T1000 (cell line): Measurements from ENCODE around the gene TNRC18.
"Not testable (repeated sequence)": the region's sequence is repeated elsewhere in the genome, so short reads cannot be mapped to it uniquely, and the experiment has no call there.

Experiments
- DNase-seq: peaks from one replicate; lab custom pipeline; 2025; ENCODE audit warnings: mixed read lengths; lab: John Stamatoyannopoulos, UW

Gene TNRC18

DNA sequence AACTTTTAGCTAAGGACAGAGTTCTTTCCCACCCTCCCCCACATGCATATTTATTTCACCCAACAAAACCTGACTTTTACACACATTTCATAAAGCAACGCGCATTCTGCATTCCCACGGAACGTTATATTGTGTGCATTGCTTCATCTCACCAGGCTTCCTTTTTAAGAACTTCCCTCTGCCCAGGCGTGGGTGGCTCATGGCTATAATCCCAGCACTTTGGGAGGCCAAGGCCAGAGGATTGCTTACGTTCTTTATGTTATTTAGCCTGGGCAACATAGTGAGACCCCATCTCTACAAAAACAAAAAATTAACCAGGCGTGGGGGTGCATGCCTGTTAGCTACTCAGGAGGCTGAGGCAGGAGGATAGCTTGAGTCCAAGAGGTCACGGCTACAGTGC is 155.8 kb downstream of the TNRC18 start:
- DNase-seq = not testable (repeated sequence)

DNA sequence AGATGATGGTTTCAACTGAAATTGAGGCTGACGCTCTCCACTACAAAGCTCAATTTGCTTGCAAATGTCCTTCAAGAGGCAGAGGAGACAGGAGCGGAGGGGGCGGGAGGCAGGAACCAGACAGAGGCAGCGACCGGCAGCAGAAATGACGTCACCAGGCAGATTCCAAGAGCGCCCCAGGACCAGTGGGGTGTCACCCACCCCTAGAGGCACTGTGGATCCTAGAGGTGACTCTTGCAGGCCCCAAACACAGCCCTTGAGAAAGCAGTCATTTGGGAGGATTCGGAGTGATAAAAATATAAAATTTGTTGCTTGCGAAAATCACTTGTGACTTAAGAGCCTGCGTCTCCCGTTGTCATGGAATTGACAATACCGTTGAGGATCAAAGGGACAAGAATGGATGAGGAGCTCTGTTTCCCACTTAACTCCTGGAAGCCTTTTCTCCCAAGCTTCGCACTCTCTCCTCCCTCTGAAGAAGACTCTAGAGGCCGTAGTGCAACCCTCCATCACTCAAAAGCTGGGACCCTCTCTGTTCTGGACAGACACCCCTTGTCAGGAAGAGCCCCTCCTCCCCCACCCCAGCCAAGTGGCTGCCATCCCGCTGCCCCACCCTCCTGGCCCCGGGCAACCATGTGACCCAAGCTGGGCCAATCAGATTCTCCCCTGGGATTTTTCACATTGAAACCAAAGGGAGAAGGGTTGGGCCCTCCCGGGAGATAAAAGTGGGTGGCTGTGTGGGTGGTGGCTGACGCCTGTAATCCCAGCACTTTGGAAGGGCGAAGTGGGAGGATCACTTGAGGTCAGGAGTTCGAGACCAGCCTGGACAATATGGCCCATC is 157.2 kb downstream of the TNRC18 start:
- DNase-seq = no peak

DNA sequence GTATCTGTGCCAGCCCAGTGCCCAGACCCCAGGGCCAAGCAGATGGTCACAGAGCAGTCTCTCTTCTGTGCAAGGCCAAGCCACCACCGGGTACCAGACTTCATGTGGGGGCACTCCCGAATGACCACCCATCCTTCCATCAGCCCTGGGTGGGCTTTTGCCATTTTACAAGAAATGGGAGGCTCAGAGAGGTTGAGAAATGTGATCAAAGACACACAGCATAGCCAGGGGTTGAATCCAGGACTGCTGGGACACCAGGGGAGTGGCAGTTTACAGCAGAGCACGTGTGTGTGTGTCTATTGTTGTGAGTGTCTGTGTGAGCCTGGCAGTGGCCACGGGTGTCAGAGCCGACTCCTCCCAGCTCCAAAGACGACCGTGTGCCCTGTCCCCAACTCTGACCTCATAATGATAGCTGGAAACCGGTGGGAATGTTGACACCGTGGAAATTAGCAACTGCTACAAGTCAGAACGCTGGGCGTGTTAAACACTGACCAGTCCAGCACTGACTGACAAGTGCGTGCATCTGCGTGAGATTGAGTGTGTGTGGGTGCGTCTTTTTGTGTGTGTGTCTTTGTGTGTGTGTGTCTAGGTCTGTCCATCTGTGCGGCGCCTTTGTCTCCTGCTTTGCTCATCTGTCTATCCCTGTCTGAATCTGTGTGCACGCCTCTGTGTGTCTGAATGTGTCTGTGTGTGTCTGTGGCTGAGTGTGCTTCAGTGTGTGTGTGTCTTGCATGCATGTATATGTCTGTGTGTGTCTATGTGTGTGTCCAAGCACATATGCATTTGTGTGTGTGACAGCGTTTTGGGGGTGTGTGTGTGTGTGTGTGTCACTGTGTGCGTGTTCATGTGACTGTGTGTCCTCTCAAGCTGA is 158.1 kb downstream of the TNRC18 start:
- no peak for DNase-seq

DNA sequence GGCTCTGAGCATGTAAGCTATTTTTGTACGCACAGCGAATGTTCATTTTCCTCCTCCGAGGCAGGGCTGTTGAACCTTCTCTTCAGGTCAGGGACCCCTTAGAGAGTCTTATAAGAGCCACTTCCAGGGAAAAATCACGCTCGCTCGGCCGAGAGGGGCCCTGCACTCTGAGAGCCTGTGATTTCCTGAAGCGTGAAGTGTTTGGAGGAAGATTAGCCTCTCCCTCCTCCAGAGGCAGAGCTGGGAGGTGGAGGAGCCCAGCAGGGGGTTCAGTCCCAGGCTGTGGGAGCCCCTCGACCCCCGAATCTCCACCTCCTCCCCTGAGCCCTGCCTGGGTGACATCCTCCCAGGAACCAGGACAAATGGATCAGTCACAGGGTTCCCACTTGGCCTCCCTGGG is 160.6 kb downstream of the TNRC18 start:
- not testable (repeated sequence) for DNase-seq

DNA sequence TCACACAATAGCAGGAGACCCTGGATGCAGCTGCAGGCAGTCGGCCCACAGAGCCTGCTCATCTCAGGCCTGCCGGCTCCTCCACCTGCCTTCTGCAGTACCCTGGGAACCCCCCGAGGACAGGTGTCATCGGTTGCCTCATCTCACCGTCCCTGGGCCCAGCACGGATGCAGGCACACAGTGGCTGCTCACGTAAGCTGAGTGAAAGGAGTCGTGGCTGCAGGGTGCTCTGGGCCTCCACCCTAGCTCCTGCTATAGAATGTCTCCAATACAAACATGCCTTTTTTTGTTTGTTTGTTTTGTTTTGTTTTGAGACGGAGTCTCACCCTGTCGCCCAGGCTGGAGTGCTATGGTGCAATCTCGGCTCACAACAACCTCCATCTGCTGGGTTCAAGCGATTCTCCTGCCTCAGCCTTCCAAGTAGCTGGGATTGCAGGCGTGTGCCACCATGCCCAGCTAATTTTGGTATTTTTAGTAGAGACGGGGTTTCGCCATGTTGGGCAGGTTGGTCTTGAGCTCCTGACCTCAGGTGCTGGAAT is 163.0 kb downstream of the TNRC18 start:
- DNase-seq = not testable (repeated sequence)
